ENCODE data around the gene CEP170B. TPM values are rescaled to one million over a fixed set of nuclear protein-coding genes. Genes with fewer than 3 reads are reported as not detected.
"Not testable (repeated sequence)": the region's sequence is repeated elsewhere in the genome, so short reads cannot be mapped to it uniquely, and the experiment has no call there.

CEP170B gene
- total RNA-seq, 2 experiments from 2014 or later, result 2.2 to 2.3 TPM

DNA sequence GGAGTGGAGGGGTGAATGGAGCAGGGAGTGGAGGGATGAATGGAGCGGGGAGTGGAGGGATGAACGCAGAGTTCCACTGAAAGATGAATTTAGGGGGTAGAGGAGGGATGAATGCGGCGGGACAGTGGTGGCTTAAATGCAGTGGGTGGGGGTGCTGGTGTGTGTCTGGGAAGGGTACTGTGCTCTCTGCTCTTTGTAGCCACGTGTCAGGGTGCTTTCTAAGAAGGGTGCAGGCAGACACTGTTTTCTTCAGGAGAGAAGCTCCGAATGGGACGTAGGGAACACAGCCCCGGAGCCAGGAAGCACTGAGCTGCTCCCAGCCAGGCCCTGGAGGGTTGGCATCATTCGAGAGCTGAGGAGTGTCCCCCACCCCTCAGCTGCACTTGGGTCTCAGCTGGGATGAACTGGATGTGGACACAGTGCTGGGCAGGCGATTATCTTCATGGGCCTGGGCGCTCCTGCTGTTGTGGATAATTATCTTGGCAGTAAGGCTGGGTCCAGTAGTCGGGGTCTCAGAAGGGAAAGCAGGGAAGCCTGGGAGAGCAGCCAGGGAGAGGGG lies 9.5 kb upstream of the CEP170B start:
- Mint-ChIP-seq H3K36me3 (ENCODE audit: low read depth) (no peaks in the 10 kb centered on the region), H3K27ac (no peak overlapping the region), H3K9me3 (no peaks in the 10 kb centered on the region), H3K4me1 (ENCODE audit: low read depth) (no peaks in the 10 kb centered on the region), H3K27me3 (peaks cover 5% of the 10 kb centered on the region), H3K4me3 (no peak overlapping the region)
- ChIA-PET CTCF (no interaction called here), POLR2A (no interaction called here)
- intact Hi-C loops (cut with micrococcal nuclease), result no loop called here
- DNase-seq (no peak), ATAC-seq (no peak)
- TF ChIP-seq, protein P1, sequence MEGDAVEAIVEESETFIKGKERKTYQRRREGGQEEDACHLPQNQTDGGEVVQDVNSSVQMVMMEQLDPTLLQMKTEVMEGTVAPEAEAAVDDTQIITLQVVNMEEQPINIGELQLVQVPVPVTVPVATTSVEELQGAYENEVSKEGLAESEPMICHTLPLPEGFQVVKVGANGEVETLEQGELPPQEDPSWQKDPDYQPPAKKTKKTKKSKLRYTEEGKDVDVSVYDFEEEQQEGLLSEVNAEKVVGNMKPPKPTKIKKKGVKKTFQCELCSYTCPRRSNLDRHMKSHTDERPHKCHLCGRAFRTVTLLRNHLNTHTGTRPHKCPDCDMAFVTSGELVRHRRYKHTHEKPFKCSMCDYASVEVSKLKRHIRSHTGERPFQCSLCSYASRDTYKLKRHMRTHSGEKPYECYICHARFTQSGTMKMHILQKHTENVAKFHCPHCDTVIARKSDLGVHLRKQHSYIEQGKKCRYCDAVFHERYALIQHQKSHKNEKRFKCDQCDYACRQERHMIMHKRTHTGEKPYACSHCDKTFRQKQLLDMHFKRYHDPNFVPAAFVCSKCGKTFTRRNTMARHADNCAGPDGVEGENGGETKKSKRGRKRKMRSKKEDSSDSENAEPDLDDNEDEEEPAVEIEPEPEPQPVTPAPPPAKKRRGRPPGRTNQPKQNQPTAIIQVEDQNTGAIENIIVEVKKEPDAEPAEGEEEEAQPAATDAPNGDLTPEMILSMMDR (IDR thresholded peaks at IDR 0.05), result no peak

DNA sequence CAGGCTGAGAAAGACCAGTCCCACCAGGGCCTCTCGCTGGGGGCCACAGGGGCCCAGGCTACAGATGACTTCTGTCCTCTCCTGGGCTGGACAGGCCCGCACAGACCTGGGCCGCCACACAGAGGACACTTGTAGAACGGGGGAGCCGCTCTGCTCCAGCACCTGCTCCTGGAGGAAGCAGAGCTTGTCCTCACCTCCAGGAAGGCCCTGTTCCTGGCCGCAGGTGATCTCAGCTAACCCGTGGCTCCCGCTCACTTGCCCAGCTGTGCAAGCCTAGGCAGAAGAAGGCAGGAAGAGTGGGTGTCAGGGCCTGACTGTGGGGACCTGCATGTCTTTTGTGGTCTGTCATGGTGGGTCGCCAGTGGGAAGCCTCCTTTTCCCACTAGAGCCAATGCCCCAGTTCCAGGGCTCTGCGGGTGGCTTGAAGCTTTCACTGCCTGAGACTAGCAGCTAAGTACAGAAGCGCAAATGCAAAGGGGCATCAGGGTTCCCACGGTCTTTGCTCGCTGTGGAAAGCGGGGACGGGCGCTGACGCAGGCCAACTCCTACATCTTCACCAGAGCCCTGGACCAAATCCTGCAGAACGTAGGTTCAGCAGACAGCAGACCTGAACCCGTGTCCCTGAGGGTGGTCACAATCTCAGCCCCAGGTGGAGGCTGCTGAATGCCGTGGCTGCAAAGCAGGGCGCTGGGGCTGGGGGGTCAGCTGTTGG lies 8.8 kb upstream of the CEP170B start:
- intact Hi-C loops (cut with micrococcal nuclease), result no loop called here
- no peak for DNase-seq
- H3K4me3 Mint-ChIP-seq, result no peak overlapping the region
- no peak for ATAC-seq
- no peak overlapping the region for H3K27ac Mint-ChIP-seq
- TF ChIP-seq, protein P1 (IDR thresholded peaks at IDR 0.05), result no peak
- H3K27me3 Mint-ChIP-seq, result peaks cover 5% of the 10 kb centered on the region
- ChIA-PET CTCF (no interaction called here), POLR2A (no interaction called here)
- no peaks in the 10 kb centered on the region for H3K36me3 Mint-ChIP-seq (ENCODE audit: low read depth)
- no peaks in the 10 kb centered on the region for H3K4me1 Mint-ChIP-seq (ENCODE audit: low read depth)
- H3K9me3 Mint-ChIP-seq, result no peaks in the 10 kb centered on the region

DNA sequence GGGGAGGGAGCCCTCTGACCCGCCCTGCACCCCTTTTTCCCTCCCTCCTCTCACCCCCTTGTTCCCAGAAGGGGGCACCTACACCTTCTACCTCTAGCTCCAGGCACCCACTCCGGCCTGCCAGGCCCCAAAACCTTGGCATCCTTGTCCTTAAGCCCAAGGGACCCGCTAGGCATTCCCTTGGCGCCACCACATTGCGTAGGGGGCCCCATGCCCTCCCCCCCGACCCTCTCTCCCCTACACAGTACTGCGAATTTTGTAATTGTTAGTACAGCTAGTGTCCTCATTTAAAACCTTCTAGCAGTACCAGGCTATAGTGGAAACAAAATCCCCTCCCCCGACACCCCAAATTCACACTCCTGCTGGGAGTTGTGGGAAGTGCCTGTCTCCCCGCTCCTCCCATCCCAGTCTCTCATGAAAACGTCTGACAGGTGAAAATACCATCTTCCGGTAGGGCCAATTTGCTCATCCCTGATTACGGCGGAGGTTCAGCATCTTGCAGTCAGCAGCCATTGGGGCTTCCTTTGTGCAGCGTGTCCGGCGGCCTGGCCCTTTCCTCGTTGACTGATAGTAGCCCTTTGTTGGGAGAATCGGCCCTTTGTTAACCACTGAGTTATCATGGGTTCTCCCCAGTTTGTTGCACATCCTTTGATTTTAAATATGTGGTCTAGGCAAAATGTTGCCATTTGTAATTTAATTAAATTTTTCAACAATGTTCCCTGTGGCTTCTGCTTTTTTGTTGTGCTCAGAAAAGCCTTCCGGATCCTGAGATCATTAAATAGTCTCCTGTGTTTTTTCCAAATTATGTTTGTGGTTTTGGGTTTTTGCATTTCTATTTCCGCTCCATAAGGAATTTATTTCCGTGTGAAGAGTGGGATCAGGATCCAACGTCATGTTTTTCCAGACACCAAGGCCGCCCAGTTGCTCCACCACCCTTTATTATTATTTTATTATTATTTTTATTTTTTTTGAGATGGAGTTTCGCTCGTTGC lies 7.9 kb upstream of the CEP170B start:
- Mint-ChIP-seq H3K27me3 (peaks cover 5% of the 10 kb centered on the region), H3K4me3 (no peak overlapping the region), H3K4me1 (ENCODE audit: low read depth) (no peaks in the 10 kb centered on the region)

DNA sequence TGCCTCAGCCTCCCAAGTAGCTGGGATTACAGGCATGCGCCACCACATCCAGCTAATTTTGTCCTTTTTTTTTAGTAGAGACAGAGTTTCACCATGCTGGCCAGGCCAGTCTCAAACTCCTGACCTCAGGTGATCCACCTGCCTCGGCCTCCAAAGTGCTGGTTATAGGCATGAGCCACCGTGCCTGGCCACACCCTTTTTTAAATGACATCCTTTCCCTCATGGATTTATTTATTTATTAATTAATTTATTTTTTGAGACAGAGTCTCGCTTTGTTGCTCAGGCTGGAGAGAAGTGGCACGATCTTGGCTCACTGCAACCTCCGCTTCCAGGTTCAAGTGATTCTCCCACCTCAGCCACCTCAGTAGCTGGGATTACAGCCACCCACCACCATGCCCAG lies 7.1 kb upstream of the CEP170B start:
- not testable (repeated sequence) for DNase-seq

More for the DNA sequence above, 7.9 kb upstream of the CEP170B start:
- H3K27ac Mint-ChIP-seq, result no peak overlapping the region
- POLR2A ChIA-PET, result no interaction called here
- intact Hi-C loops (cut with micrococcal nuclease), result no loop called here
- CTCF ChIA-PET, result no interaction called here
- TF ChIP-seq, protein P1 (IDR thresholded peaks at IDR 0.05), result no peak
- DNase-seq (no peak), ATAC-seq (no peak)
- no peaks in the 10 kb centered on the region for H3K9me3 Mint-ChIP-seq
- no peaks in the 10 kb centered on the region for H3K36me3 Mint-ChIP-seq (ENCODE audit: low read depth)

DNA sequence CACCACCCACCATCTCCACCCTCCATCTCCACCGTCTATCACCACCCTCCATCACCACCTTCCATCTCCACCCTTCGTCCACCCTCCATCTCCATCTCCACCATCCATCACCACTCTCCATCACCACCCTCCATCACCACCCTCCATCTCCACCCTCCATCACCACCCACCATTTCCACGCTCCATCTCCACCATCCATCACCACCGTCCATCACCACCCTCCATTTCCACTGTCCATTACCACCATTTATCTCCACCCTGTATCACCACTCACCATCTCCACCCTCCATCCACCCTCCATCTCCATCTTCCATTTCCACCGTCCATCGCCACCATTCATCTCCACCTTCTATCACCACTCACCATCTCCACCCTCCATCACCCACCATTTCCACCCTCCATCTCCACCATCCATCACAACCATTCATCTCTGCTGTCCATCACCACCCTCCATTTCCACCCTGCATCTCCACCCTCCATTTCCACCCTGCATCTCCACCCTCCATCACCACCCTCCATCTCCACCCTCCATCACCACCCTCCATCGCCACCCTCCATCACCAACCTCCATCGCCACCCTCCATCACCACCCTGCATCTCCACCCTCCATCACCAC lies 6.1 kb upstream of the CEP170B start:
- DNase-seq (no peak), ATAC-seq (no peak)
- H3K36me3 Mint-ChIP-seq (ENCODE audit: low read depth), result no peaks in the 10 kb centered on the region
- H3K27ac Mint-ChIP-seq, result no peak overlapping the region
- TF ChIP-seq, protein P1 (IDR thresholded peaks at IDR 0.05), result no peak
- no peak overlapping the region for H3K4me3 Mint-ChIP-seq
- ChIA-PET POLR2A (no interaction called here), CTCF (no interaction called here)
- H3K27me3 Mint-ChIP-seq, result peaks cover 10% of the 10 kb centered on the region
- intact Hi-C loops (cut with micrococcal nuclease), result no loop called here
- no peaks in the 10 kb centered on the region for H3K4me1 Mint-ChIP-seq (ENCODE audit: low read depth)
- H3K9me3 Mint-ChIP-seq, result no peaks in the 10 kb centered on the region

More for the DNA sequence above, 7.1 kb upstream of the CEP170B start:
- H3K27ac Mint-ChIP-seq; H3K4me1 Mint-ChIP-seq (ENCODE audit: low read depth); ATAC-seq; intact Hi-C loops (cut with micrococcal nuclease); H3K36me3 Mint-ChIP-seq (ENCODE audit: low read depth); H3K4me3 Mint-ChIP-seq; POLR2A ChIA-PET; H3K9me3 Mint-ChIP-seq; CTCF ChIA-PET; H3K27me3 Mint-ChIP-seq: not testable (repeated sequence)

All from activated CD8-positive, alpha-beta T cell treated with anti-CD3 and anti-CD28 coated beads for 36 hours (primary cell).